Measurements from ENCODE around the gene SPPL2B.

The SPPL2B gene

GRCh38 chr19:2291185-2291751 is 37.2 kb upstream of the SPPL2B start:
- Histone ChIP-seq H3K9me2 (replicated peaks; ENCODE audit: insufficient read depth, low read length) (no peaks in the 10 kb centered on the region), H2AFZ (ENCODE audit: low read depth, low read length, severe bottlenecking) (no peak overlapping the region), H3K27ac (ENCODE audit: low read depth, low read length) (no peak overlapping the region), H4K20me1 (ENCODE audit: low read depth, low read length) (no peaks in the 10 kb centered on the region), H3K27me3 (ENCODE audit: low read length) (no peaks in the 10 kb centered on the region), H3K79me2 (ENCODE audit: insufficient read depth, low read length) (no peaks in the 10 kb centered on the region), H3K9ac (ENCODE audit: low read length) (no peak overlapping the region), H3F3A (ENCODE audit: insufficient read depth) (0 out of 2 replicates have a peak, but pooled peaks cover 3% of the 10 kb centered on the region), H3K4me3 (ENCODE audit: insufficient read depth, low read length, poor library complexity, severe bottlenecking) (no peak overlapping the region), H3K4me2 (ENCODE audit: low read depth, low read length, poor library complexity, severe bottlenecking) (peak overlapping the region; percentile 68), H3K9me3 (ENCODE audit: insufficient read depth, low read length) (no peaks in the 10 kb centered on the region), H3K36me3 (ENCODE audit: low read length) (no peaks in the 10 kb centered on the region)
- TF ChIP-seq, protein P1, sequence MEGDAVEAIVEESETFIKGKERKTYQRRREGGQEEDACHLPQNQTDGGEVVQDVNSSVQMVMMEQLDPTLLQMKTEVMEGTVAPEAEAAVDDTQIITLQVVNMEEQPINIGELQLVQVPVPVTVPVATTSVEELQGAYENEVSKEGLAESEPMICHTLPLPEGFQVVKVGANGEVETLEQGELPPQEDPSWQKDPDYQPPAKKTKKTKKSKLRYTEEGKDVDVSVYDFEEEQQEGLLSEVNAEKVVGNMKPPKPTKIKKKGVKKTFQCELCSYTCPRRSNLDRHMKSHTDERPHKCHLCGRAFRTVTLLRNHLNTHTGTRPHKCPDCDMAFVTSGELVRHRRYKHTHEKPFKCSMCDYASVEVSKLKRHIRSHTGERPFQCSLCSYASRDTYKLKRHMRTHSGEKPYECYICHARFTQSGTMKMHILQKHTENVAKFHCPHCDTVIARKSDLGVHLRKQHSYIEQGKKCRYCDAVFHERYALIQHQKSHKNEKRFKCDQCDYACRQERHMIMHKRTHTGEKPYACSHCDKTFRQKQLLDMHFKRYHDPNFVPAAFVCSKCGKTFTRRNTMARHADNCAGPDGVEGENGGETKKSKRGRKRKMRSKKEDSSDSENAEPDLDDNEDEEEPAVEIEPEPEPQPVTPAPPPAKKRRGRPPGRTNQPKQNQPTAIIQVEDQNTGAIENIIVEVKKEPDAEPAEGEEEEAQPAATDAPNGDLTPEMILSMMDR (IDR thresholded peaks at IDR 0.05; ENCODE audit: insufficient read depth, low read length, poor library complexity, severe bottlenecking): no peak
- no peak for TF ChIP-seq EZH2phosphoT487 (conservative IDR thresholded peaks at IDR 0.05; ENCODE audit: low read length)

GRCh38 chr19:2294687-2295335 is 33.7 kb upstream of the SPPL2B start:
- Histone ChIP-seq H2AFZ (ENCODE audit: low read depth, low read length, severe bottlenecking) (no peak overlapping the region), H3K79me2 (ENCODE audit: insufficient read depth, low read length) (no peaks in the 10 kb centered on the region), H3K9ac (ENCODE audit: low read length) (no peak overlapping the region), H3K9me3 (ENCODE audit: insufficient read depth, low read length) (no peaks in the 10 kb centered on the region), H3K4me2 (ENCODE audit: low read depth, low read length, poor library complexity, severe bottlenecking) (no peak overlapping the region), H3K9me2 (replicated peaks; ENCODE audit: insufficient read depth, low read length) (no peaks in the 10 kb centered on the region), H3K36me3 (ENCODE audit: low read length) (no peaks in the 10 kb centered on the region), H4K20me1 (ENCODE audit: low read depth, low read length) (no peaks in the 10 kb centered on the region), H3F3A (ENCODE audit: insufficient read depth) (no peaks in the 10 kb centered on the region), H3K27me3 (ENCODE audit: low read length) (no peaks in the 10 kb centered on the region), H3K4me3 (ENCODE audit: insufficient read depth, low read length, poor library complexity, severe bottlenecking) (no peak overlapping the region), H3K27ac (ENCODE audit: low read depth, low read length) (no peak overlapping the region)
- TF ChIP-seq EZH2phosphoT487 (conservative IDR thresholded peaks at IDR 0.05; ENCODE audit: low read length): no peak
- TF ChIP-seq, protein P1 (IDR thresholded peaks at IDR 0.05; ENCODE audit: insufficient read depth, low read length, poor library complexity, severe bottlenecking): no peak

GRCh38 chr19:2296141-2296540 is 32.3 kb upstream of the SPPL2B start:
- H3K36me3 ChIP-seq (ENCODE audit: low read length): no peaks in the 10 kb centered on the region
- H3K9me3 ChIP-seq (ENCODE audit: insufficient read depth, low read length): no peaks in the 10 kb centered on the region
- no peaks in the 10 kb centered on the region for H3K9me2 ChIP-seq (replicated peaks; ENCODE audit: insufficient read depth, low read length)
- H3K79me2 ChIP-seq (ENCODE audit: insufficient read depth, low read length): no peaks in the 10 kb centered on the region
- no peak overlapping the region for H2AFZ ChIP-seq (ENCODE audit: low read depth, low read length, severe bottlenecking)
- no peak overlapping the region for H3K4me2 ChIP-seq (ENCODE audit: low read depth, low read length, poor library complexity, severe bottlenecking)
- H3F3A ChIP-seq (ENCODE audit: insufficient read depth): no peaks in the 10 kb centered on the region
- H3K27ac ChIP-seq (ENCODE audit: low read depth, low read length): no peak overlapping the region
- no peak overlapping the region for H3K9ac ChIP-seq (ENCODE audit: low read length)
- TF ChIP-seq EZH2phosphoT487 (conservative IDR thresholded peaks at IDR 0.05; ENCODE audit: low read length): no peak
- TF ChIP-seq, protein P1 (IDR thresholded peaks at IDR 0.05; ENCODE audit: insufficient read depth, low read length, poor library complexity, severe bottlenecking): no peak
- no peaks in the 10 kb centered on the region for H3K27me3 ChIP-seq (ENCODE audit: low read length)
- H3K4me3 ChIP-seq (ENCODE audit: insufficient read depth, low read length, poor library complexity, severe bottlenecking): no peak overlapping the region
- H4K20me1 ChIP-seq (ENCODE audit: low read depth, low read length): no peaks in the 10 kb centered on the region

All from SU-DHL-6 (cell line).